K562 (cell line): ENCODE data around the gene NT5E. TPM values are rescaled to one million over a fixed set of nuclear protein-coding genes. Genes with fewer than 3 reads are reported as not detected.

Source experiments
- ARID3B ChIP-seq: fragments of 250-450 bp; sonication (Bioruptor Pico); IDR thresholded peaks from 2 replicates; pipeline ENCODE4 v1.4.0; 2020; ENCODE audit warnings: borderline replicate concordance
- CCNT2 ChIP-seq: IDR thresholded peaks from 2 replicates; pipeline ENCODE4 v1.6.1; 2011; ENCODE audit warnings: borderline replicate concordance, low read depth, mild to moderate bottlenecking, moderate library complexity, mixed read lengths, low read length; ENCODE audit not compliant: insufficient read length; ENCODE audit errors: extremely low read depth
- CHD7 ChIP-seq: fragments of 200-600 bp; sonication (generic); IDR thresholded peaks from one replicate; pipeline ENCODE4 v1.6.1; 2012; ENCODE audit warnings: mild to moderate bottlenecking, low read depth, low read length, inconsistent platforms
- CREB1 ChIP-seq, 2 experiments: sonication (generic) in 1 of 2; formaldehyde crosslinking in 1 of 2; IDR thresholded peaks; 2 replicates each; pipeline versions ENCODE4 v1.6.1 to v1.8.0; 2012 to 2022; ENCODE audit warnings: inconsistent platforms in 1 of 2, mild to moderate bottlenecking in 1 of 2, missing genetic modification reagents in 1 of 2, moderate library complexity in 1 of 2
- E2F3 ChIP-seq: fragments of 250-450 bp; sonication (Bioruptor Pico); IDR thresholded peaks from 2 replicates; pipeline ENCODE4 v1.4.0; 2020; ENCODE audit warnings: mild to moderate bottlenecking
- ETS2 ChIP-seq: IDR thresholded peaks from 2 replicates; pipeline ENCODE4 v1.6.1; 2016; ENCODE audit warnings: borderline replicate concordance, missing genetic modification characterization, mild to moderate bottlenecking, moderate library complexity, missing compliant biosample characterization; ENCODE audit not compliant: poor library complexity, severe bottlenecking
- IRF2 ChIP-seq: sonication (generic); formaldehyde crosslinking; IDR thresholded peaks from 2 replicates; pipeline ENCODE4 v1.8.1; 2022; ENCODE audit warnings: mild to moderate bottlenecking, missing genetic modification reagents
- PHF20 ChIP-seq: fragments of 450-650 bp; IDR thresholded peaks from 2 replicates; pipeline ENCODE4 v1.6.1; 2018; ENCODE audit not compliant: partially characterized antibody
- POLR3G ChIP-seq: IDR thresholded peaks from 2 replicates; pipeline ENCODE4 v1.6.1; 2011; ENCODE audit not compliant: insufficient read length, insufficient replicate concordance; ENCODE audit errors: extremely low read depth
- SIRT6 ChIP-seq: IDR thresholded peaks from one replicate; pipeline ENCODE4 v1.6.1; 2012; ENCODE audit warnings: low read depth, mild to moderate bottlenecking, control low read depth, inconsistent platforms, low read length, moderate library complexity
- SNAPC5 ChIP-seq: fragments of 250-450 bp; sonication (Bioruptor Pico); IDR thresholded peaks from 2 replicates; pipeline ENCODE4 v1.8.0; 2021; ENCODE audit warnings: moderate library complexity, mild to moderate bottlenecking, inconsistent platforms
- polyA plus RNA-seq, 8 experiments: library from polyadenylated mRNA; depleted of rRNA in 4 of 8; stranded (reverse) in 5 of 8; unstranded in 3 of 8; fragments of >200 nt; fragmentation: Nextera tagmentation in 2 of 8; fragmentation: Illumina TruSeq in 1 of 8; extraction: Ambion mirVana in 2 of 8; extraction: Trizol in 1 of 8; gene quantifications; 2 replicates each; pipeline versions ENCODE4 v1.2.1 to v1.2.3, GENCODE V29; 2011 to 2014; ENCODE audit warnings: inconsistent platforms in 1 of 8, missing spikeins in 1 of 8
- total RNA-seq, 7 experiments: library from RNA; depleted of rRNA in 6 of 7; stranded (reverse); fragments of >200 nt in 6 of 7; fragmentation: Illumina TruSeq in 2 of 7; extraction: Trizol in 2 of 7; gene quantifications; 2 replicates each; pipeline versions ENCODE4 v1.2.1 to v1.2.3, GENCODE V29; 2011 to 2021; ENCODE audit warnings: low replicate concordance in 1 of 7

Gene NT5E
- total and polyA plus RNA-seq, 9 of the 15 experiments (the other 6 are each of a cell fraction or from before 2014, with no cell fraction given): 0.01 to 0.13 TPM; not detected in 7

- TF ChIP-seq CHD7 (no peak), POLR3G (no peak), ETS2 (tag) (no peak), PHF20 (no peak), E2F3 (CRISPR knock-in tag) (no peak), CREB1 (IDR thresholded peaks at IDR 0.05) (no peak), CREB1 (CRISPR knock-in tag; IDR thresholded peaks at IDR 0.05) (no peak), SIRT6 (no peak), SNAPC5 (CRISPR knock-in tag) (no peak), IRF2 (CRISPR knock-in tag) (no peak), CCNT2 (no peak), ARID3B (CRISPR knock-in tag) (no peak)
Measured at GRCh38 chr6:85420551-85420950, 29.3 kb upstream of the NT5E start (continued).
